Measurements from ENCODE around the gene SAMD13.

Gene SAMD13

GRCh38 chr1:84376000-84376910 is 74.7 kb downstream of the SAMD13 start:
- FAIRE-seq = no peak

DNA sequence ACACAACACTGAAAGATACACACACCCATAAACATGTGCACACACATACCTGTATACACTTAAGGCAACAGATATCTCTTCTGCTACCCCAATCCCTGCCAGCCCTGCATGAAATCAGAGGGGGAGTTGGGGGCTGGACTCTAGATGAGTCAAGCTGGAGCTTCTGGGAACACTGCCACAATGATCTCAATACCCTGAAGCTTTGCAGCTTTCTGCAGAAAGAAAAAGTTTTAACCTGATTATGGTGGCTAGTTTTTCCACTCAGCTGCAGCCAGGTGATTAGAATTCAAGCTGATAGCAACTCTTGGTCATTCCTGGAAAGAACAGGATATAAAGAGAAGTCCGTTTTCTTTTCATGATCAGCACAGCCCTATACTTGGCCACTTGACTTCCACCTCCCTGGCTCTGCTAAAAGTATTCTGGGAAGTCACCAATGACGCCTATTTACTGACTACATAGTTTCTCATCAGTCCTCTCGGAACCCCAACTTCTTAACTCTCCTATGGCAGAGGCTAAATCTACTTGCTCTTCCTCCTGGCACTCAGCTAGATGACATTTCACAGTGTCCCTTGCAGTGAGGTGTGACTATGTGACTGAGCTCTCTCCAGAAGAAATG is 76.1 kb downstream of the SAMD13 start:
- FAIRE-seq = no peak

DNA sequence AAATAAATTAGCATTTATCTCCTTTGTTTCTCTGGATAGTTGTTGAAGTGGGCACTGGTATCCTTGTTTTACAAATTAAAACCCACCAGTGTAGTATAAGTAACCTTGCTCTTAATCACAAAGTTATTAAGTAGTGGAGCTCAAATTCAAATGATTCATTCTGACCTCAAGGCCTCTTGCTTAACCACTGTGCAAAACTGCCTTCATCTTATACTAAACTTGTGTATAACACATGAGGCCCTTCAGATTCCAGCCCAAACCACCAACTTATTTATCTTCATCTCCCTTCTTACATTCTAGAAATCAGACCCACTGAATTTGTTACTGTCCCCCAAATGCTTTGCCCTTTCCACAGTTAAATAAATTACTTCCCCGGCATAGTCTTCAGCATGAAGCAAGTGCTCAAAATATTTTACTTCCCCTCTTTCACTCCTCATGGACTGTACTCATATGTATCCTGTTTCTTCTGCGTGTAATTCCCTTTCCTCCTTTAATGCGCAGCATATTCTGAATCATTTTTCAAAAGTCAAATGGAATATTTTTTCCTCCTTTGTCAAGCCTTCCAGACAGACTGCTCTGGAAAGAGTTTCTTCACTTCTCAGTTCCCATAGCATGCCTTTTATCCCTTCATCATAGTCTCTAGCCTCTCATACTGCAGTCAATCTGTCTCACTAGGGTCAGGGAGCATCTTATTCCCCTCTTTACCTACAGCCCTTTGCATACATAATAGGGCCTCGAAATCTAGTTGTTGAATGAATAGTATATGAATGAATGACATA is 77.8 kb downstream of the SAMD13 start:
- FAIRE-seq = no peak

DNA sequence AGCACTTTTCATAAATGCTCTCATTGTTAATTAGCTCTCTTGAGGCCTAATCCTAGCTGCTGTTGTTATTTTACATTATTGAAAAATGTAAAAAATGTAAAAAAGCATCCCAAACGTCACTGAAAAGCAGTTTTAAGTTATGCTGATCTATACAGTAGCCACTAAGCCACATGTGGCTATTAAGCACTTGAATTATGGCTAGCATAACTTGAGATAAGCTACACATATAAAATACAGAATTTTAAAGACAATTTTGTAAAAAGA is 78.3 kb downstream of the SAMD13 start:
- no peak for FAIRE-seq

DNA sequence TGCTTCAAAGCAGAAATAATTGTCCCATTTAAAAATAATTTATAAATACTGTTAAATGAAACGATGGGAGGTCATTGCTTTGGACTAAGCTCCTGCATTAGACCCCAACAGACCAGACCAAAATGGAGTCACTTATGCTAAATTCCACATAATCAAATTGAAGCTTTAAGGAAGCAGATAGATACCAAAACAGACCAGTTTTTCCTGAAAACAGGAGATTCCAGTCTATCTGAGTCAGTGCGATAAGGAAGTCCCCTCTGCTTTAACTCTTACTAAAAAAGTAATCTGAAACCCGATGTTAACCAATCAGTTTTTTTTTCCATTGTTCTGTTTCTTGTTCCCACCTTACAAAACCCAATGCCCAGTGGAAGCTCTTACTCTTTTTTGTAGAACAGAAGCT is 80.6 kb downstream of the SAMD13 start:
- FAIRE-seq = no peak

GRCh38 chr1:84385347-84385746 is 83.8 kb downstream of the SAMD13 start:
- no peak for FAIRE-seq

DNA sequence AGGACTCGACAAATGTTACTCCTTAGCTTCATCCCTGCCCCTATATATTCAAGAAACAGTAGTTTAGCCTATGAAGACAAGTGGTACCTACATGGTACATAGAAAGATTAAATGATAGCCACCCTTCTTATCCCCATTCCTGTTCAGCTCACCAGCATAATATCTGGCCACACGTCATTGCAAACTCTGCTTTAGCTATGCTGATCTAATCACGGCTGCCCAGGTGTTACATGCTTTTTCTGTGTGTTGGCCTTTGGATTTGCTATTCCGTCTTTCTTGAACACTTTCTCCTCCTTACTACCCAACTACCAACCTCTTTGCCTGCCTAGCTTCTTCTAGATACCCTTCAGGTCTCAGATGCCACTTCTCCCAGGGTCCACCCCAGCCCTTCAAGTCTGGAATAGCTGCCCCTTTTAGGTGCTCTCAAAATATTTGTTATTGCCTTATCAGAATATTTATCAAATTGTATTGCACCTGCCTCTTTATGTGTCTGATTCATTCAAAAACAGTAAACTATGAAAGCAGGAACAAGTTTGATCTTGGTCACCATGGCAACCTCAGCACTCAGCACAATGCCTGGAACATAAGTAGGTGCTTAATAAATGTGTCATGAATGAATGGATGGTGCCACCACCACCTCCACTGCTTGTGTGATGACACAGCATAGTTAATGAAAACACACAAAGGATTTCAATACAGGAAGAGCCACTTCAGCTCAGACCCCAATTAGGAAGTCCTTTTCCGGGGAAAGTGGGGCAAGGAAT is 85.4 kb downstream of the SAMD13 start:
- no peak for FAIRE-seq

DNA sequence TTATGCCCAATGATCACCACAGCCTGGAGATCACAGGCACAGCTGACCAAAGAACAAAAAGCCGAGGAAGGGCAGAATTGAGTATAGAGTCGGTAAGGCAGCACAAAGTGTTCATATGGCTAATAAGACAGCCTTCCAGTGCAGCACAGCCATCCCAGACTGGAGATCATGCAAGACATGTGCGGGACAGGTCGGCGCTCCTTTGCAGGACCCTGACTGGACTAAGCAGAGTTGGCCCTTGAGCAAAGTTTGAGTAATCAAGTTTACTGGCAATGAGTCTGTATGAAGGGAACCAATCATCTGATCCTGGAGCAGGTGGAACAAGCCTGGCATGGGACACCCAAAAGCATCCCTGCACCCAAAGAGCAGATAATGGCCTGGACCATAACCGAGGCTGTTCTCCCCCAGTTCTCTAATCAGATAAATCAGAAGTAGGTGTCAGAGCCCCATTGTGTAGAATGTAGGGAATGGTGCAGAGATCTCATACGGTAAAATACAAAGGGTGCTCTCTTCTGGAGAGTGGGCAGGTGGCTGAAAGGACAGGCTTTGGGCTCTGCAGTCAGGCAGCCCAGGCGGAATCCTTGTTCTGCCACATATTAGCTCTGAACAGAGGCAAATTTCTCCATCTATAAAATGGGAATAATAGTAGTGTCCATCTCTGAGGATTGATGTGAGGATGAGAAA is 86.1 kb downstream of the SAMD13 start:
- no peak for FAIRE-seq

GRCh38 chr1:84390226-84390625 is 88.7 kb downstream of the SAMD13 start:
- FAIRE-seq = no peak

DNA sequence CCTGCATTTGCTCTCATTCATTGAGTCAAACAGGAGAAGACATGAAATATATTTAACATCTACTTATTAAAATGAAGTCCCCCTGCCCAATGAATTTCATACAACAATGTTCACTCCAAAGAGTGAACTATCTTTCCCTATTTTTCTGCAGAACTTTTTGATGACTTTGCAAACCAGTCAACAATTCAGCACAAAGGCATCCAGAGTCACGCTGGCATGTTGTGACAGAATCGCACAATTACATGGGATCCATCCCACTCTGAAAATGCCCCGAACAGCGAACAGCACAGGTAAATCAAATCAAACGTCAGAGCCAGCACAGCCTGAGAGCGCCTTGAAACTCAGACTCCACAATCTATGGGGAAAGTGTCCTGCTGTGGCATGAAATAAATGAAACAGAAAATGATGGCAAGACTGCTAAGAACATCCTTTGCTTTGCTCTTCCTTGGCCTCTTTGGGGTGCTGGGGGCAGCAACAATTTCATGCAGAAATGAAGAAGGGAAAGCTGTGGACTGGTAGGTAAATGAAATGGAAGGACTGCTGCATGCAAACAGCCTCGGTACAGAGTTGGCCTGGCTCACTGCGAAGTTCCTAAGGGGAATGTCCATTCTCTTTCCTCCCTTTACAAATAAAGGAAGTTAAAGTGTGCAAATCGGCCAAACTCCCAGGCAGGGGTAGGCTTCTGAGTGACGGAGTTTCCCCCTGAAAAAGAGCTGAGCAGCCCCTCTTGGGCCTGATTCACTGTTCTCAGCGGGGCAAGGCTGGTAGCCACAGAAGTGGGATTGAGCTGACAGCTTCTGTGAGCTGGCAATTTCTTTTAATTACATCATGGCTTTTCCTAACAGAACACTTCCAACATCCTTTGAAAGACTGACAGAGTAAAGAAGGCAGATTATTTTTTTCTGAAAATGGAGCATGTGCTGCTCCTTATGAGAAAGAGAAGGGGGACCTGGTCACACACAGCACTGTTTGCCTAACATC is 97.0 kb downstream of the SAMD13 start, which contains the start of gene DNASE2B:
Gene DNASE2B, plus strand, starts transcription at position 310 of the 981 bp plus-strand sequence. Its CDS starts 81 bp downstream, at position 391.
- no peak for FAIRE-seq
